Prostate gland (tissue), 2 donors: ENCODE data around the gene SLC4A11.

Source experiments
- POLR2AphosphoS5 ChIP-seq: sonication (generic); formaldehyde crosslinking; IDR thresholded peaks from one replicate; pipeline ENCODE4 v1.6.1; 2017; ENCODE audit warnings: antibody characterized with exemption
- TF ChIP-seq, protein P1 (sequence below), 4 experiments: fragments of 200-600 bp in 2 of 4; fragments of 450-650 bp in 2 of 4; sonication (generic) in 2 of 4; IDR thresholded peaks; 1 replicate in 3 of 4; 2 replicates in 1 of 4; pipeline ENCODE4 v1.5.1; 2016 to 2019; ENCODE audit warnings: antibody characterized with exemption in 4 of 4, mild to moderate bottlenecking in 2 of 4, moderate library complexity in 2 of 4

DNA sequence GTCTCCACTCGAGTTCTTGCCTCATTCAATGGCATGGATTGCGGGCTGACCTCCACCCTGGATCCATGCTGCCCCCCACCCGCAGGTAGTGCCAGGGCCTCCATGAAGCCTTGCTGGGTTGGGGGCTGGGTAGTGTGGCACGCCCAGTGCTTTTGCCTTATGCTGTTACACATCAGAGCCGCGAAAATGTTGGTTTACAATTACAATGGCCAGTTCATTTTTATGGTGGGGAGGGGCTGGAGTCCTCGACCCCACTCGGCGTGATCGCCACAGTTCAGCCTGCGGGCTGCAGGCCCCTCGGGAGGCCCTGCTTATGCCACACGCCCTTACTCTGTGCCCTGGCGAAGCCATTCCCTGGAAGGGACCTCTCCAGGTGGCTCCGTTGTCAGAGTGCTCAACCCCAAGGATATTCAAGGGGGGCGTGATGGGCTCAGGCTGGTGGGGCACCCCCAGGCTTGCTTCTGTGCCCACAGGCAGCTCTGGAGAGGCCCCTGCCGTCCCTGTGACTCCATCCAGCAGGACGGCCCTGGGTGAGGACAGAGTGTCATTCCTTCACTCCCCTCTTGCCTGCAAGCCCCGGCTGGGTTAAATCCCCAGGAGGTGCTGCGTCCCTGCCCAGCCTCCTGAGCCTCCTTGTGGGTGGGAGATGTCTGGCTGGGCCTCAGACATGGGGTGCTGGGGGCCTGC, 14.9 kb downstream of the SLC4A11 start:
- TF ChIP-seq, protein P1, sequence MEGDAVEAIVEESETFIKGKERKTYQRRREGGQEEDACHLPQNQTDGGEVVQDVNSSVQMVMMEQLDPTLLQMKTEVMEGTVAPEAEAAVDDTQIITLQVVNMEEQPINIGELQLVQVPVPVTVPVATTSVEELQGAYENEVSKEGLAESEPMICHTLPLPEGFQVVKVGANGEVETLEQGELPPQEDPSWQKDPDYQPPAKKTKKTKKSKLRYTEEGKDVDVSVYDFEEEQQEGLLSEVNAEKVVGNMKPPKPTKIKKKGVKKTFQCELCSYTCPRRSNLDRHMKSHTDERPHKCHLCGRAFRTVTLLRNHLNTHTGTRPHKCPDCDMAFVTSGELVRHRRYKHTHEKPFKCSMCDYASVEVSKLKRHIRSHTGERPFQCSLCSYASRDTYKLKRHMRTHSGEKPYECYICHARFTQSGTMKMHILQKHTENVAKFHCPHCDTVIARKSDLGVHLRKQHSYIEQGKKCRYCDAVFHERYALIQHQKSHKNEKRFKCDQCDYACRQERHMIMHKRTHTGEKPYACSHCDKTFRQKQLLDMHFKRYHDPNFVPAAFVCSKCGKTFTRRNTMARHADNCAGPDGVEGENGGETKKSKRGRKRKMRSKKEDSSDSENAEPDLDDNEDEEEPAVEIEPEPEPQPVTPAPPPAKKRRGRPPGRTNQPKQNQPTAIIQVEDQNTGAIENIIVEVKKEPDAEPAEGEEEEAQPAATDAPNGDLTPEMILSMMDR (IDR thresholded peaks at IDR 0.05), result no peak
- no peak for TF ChIP-seq POLR2AphosphoS5
